Measurements from ENCODE around the gene NDUFB6. TPM values are rescaled to one million over a fixed set of nuclear protein-coding genes. Genes with fewer than 3 reads are reported as not detected.
"Not testable (repeated sequence)": the region's sequence is repeated elsewhere in the genome, so short reads cannot be mapped to it uniquely, and the experiment has no call there.

Gene NDUFB6
- total and polyA plus RNA-seq, 2 donors (not counting 1 experiment from before 2014, with no cell fraction given), result 35.5 to 60.9 TPM

- no peaks in the 10 kb centered on the region for H3K27me3 ChIP-seq (ENCODE audit: control insufficient read depth, insufficient read depth, low read length)
- TF ChIP-seq CTCF (conservative IDR thresholded peaks at IDR 0.05 in 1 of 2, IDR thresholded peaks at IDR 0.05 in 1 of 2; ENCODE audit: low read depth in 1 of 2, low read length in 2 of 2), result no peak
- TF ChIP-seq EZH2 (IDR thresholded peaks at IDR 0.05; ENCODE audit: low read length, missing control alignments), result no peak
- H3K79me2 ChIP-seq (ENCODE audit: control insufficient read depth, insufficient read depth, low read length), result no peaks in the 10 kb centered on the region
- H2AFZ ChIP-seq (ENCODE audit: low read length), result no peak overlapping the region
- H4K20me1 ChIP-seq (ENCODE audit: control insufficient read depth, extremely low read depth, insufficient read depth, low read length), result no peaks in the 10 kb centered on the region
- no peaks in the 10 kb centered on the region for H3K4me1 ChIP-seq (ENCODE audit: control insufficient read depth, extremely low read depth, insufficient read depth, low read length)
- H3K36me3 ChIP-seq (ENCODE audit: control insufficient read depth, insufficient read depth, low read length), result no peaks in the 10 kb centered on the region
- no peak overlapping the region for H3K27ac ChIP-seq (ENCODE audit: insufficient read depth, low read length)
- DNase-seq (ENCODE audit: low read depth in 2 of 2), result peak in 1 of 2 donors; percentile 82
- H3K9ac ChIP-seq (ENCODE audit: insufficient read depth, low read length), result no peak overlapping the region
- no peak overlapping the region for H3K4me2 ChIP-seq (ENCODE audit: extremely low read depth, insufficient read depth, low read length)
- H3K9me3 ChIP-seq (ENCODE audit: control insufficient read depth, insufficient read depth, low read depth, low read length), result no peaks in the 10 kb centered on the region
- no peak overlapping the region for H3K4me3 ChIP-seq (replicated peaks in 1 of 4; ENCODE audit: control extremely low read depth in 1 of 4, insufficient read depth in 1 of 4, low read depth in 3 of 4, low read length in 4 of 4)
Observed at GRCh38 chr9:32603914-32604852, 31.2 kb upstream of the NDUFB6 start.

GRCh38 chr9:32599021-32599420 is 26.1 kb upstream of the NDUFB6 start:
- not testable (repeated sequence) for DNase-seq (ENCODE audit: low read depth in 2 of 2); H2AFZ ChIP-seq (ENCODE audit: low read length); H3K4me2 ChIP-seq (ENCODE audit: extremely low read depth, insufficient read depth, low read length); H3K27me3 ChIP-seq (ENCODE audit: control insufficient read depth, insufficient read depth, low read length); H3K9ac ChIP-seq (ENCODE audit: insufficient read depth, low read length); H3K9me3 ChIP-seq (ENCODE audit: control insufficient read depth, insufficient read depth, low read depth, low read length); H3K4me3 ChIP-seq (replicated peaks in 1 of 4; ENCODE audit: control extremely low read depth in 1 of 4, insufficient read depth in 1 of 4, low read depth in 3 of 4, low read length in 4 of 4); H3K4me1 ChIP-seq (ENCODE audit: control insufficient read depth, extremely low read depth, insufficient read depth, low read length); H3K27ac ChIP-seq (ENCODE audit: insufficient read depth, low read length); H3K79me2 ChIP-seq (ENCODE audit: control insufficient read depth, insufficient read depth, low read length); H4K20me1 ChIP-seq (ENCODE audit: control insufficient read depth, extremely low read depth, insufficient read depth, low read length); H3K36me3 ChIP-seq (ENCODE audit: control insufficient read depth, insufficient read depth, low read length)

- no peak for DNase-seq (ENCODE audit: low read depth in 2 of 2)
- Histone ChIP-seq H3K9ac (ENCODE audit: insufficient read depth, low read length) (no peak overlapping the region), H3K27me3 (ENCODE audit: control insufficient read depth, insufficient read depth, low read length) (no peaks in the 10 kb centered on the region), H3K4me1 (ENCODE audit: control insufficient read depth, extremely low read depth, insufficient read depth, low read length) (no peaks in the 10 kb centered on the region), H3K9me3 (ENCODE audit: control insufficient read depth, insufficient read depth, low read depth, low read length) (no peaks in the 10 kb centered on the region), H2AFZ (ENCODE audit: low read length) (no peak overlapping the region), H3K27ac (ENCODE audit: insufficient read depth, low read length) (no peak overlapping the region), H3K36me3 (ENCODE audit: control insufficient read depth, insufficient read depth, low read length) (no peaks in the 10 kb centered on the region), H3K4me2 (ENCODE audit: extremely low read depth, insufficient read depth, low read length) (no peak overlapping the region), H4K20me1 (ENCODE audit: control insufficient read depth, extremely low read depth, insufficient read depth, low read length) (no peaks in the 10 kb centered on the region), H3K4me3 (replicated peaks in 1 of 4; ENCODE audit: control extremely low read depth in 1 of 4, insufficient read depth in 1 of 4, low read depth in 3 of 4, low read length in 4 of 4) (no peak overlapping the region), H3K79me2 (ENCODE audit: control insufficient read depth, insufficient read depth, low read length) (no peaks in the 10 kb centered on the region)
- TF ChIP-seq EZH2 (IDR thresholded peaks at IDR 0.05; ENCODE audit: low read length, missing control alignments) (no peak), CTCF (conservative IDR thresholded peaks at IDR 0.05 in 1 of 2, IDR thresholded peaks at IDR 0.05 in 1 of 2; ENCODE audit: low read depth in 1 of 2, low read length in 2 of 2) (no peak)
Observed at GRCh38 chr9:32596936-32597335, 24.0 kb upstream of the NDUFB6 start.

Measured in fibroblast of lung (primary cell).